Measurements from ENCODE around the gene ANK2. TPM values are rescaled to one million over a fixed set of nuclear protein-coding genes. Genes with fewer than 3 reads are reported as not detected.

Gene ANK2
- total and polyA plus RNA-seq, 2 donors from 2014 or later: 21.1 to 125 TPM

DNA sequence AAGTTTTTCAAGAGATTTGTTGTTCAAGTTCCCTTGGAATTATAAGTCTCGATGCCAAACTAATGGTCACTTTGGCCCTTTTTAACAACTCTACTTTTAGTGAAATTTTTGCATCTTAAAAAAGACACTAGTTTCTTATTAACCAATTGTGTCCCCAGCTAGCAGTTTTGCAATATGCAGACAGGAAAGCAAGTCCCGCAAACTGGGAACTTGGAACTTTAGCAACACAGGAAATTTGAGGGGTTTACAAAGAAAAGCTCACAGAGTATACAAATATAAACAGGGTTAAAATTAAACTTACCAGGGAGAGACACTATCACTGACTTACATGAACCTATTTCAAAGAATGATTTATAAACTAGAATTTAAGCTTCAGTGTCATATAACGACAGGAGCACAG lies 137.9 kb downstream of the ANK2 start:
- no peak for FAIRE-seq
- TF ChIP-seq CTCF (IDR thresholded peaks at IDR 0.05; ENCODE audit: borderline replicate concordance, extremely low read depth, insufficient read depth): no peak
- intact Hi-C loops (cut with DNase I): no loop called here
- H3K27ac ChIP-seq (ENCODE audit: low read depth in 2 of 2, low read length in 2 of 2): no peak overlapping the region
- no peak for DNase-seq
- H3K9ac ChIP-seq (ENCODE audit: low read length in 3 of 3): no peak overlapping the region
- no peaks in the 10 kb centered on the region for H3K27me3 ChIP-seq (ENCODE audit: control insufficient read depth, insufficient read depth, low read length)
- no peaks in the 10 kb centered on the region for H3K9me3 ChIP-seq (ENCODE audit: control insufficient read depth in 2 of 3, insufficient read depth in 1 of 3, low read length in 3 of 3)
- H3K4me1 ChIP-seq (ENCODE audit: control insufficient read depth in 2 of 3, insufficient read depth in 2 of 3, low read depth in 1 of 3, low read length in 3 of 3): no peaks in the 10 kb centered on the region
- no peaks in the 10 kb centered on the region for H3K36me3 ChIP-seq (ENCODE audit: control insufficient read depth in 2 of 3, insufficient read depth in 3 of 3, low read length in 3 of 3)
- no peak overlapping the region for H3K4me3 ChIP-seq (ENCODE audit: low read length in 3 of 3)

- Histone ChIP-seq H3K27me3 (ENCODE audit: control insufficient read depth, insufficient read depth, low read length) (no peaks in the 10 kb centered on the region), H3K27ac (ENCODE audit: low read depth in 2 of 2, low read length in 2 of 2) (no peak overlapping the region), H3K9me3 (ENCODE audit: control insufficient read depth in 2 of 3, insufficient read depth in 1 of 3, low read length in 3 of 3) (no peaks in the 10 kb centered on the region), H3K4me1 (ENCODE audit: control insufficient read depth in 2 of 3, insufficient read depth in 2 of 3, low read depth in 1 of 3, low read length in 3 of 3) (no peaks in the 10 kb centered on the region), H3K36me3 (ENCODE audit: control insufficient read depth in 2 of 3, insufficient read depth in 3 of 3, low read length in 3 of 3) (no peaks in the 10 kb centered on the region), H3K4me3 (ENCODE audit: low read length in 3 of 3) (no peak overlapping the region), H3K9ac (ENCODE audit: low read length in 3 of 3) (no peak overlapping the region)
- FAIRE-seq: no peak
- TF ChIP-seq CTCF (IDR thresholded peaks at IDR 0.05; ENCODE audit: borderline replicate concordance, extremely low read depth, insufficient read depth): no peak
- no peak for DNase-seq
- intact Hi-C loops (cut with DNase I): no loop called here
These were observed 140.1 kb downstream of the ANK2 start for GRCh38 chr4:113189546-113189945.

DNA sequence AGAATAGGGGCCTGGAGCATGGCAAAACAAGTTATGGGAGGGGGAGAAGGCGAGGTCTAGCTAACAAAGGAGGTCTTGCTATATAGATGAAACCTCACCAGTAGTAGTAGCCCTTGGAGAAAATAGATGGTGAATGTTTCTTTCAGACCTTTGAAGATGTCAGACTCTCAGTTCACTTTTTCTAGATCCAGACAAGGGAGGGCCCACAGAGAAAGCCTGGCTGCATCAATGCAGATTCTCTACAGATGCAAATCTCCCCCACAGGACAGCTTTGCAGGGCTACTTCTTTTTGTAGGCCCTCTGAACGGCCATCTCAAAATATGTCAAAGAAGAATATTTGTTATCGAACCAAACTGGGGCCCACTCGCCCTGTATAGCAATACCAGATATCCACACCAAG lies 159.7 kb downstream of the ANK2 start:
- H3K27ac ChIP-seq (ENCODE audit: low read depth in 2 of 2, low read length in 2 of 2): no peak overlapping the region
- no peak for FAIRE-seq
- H3K4me3 ChIP-seq (ENCODE audit: low read length in 3 of 3): no peak overlapping the region
- intact Hi-C loops (cut with DNase I): no loop called here
- no peak overlapping the region for H3K9ac ChIP-seq (ENCODE audit: low read length in 3 of 3)
- no peaks in the 10 kb centered on the region for H3K36me3 ChIP-seq (ENCODE audit: control insufficient read depth in 2 of 3, insufficient read depth in 3 of 3, low read length in 3 of 3)
- H3K27me3 ChIP-seq (ENCODE audit: control insufficient read depth, insufficient read depth, low read length): no peaks in the 10 kb centered on the region
- DNase-seq: no peak
- no peak for TF ChIP-seq CTCF (IDR thresholded peaks at IDR 0.05; ENCODE audit: borderline replicate concordance, extremely low read depth, insufficient read depth)
- H3K9me3 ChIP-seq (ENCODE audit: control insufficient read depth in 2 of 3, insufficient read depth in 1 of 3, low read length in 3 of 3): no peaks in the 10 kb centered on the region
- no peaks in the 10 kb centered on the region for H3K4me1 ChIP-seq (ENCODE audit: control insufficient read depth in 2 of 3, insufficient read depth in 2 of 3, low read depth in 1 of 3, low read length in 3 of 3)

DNA sequence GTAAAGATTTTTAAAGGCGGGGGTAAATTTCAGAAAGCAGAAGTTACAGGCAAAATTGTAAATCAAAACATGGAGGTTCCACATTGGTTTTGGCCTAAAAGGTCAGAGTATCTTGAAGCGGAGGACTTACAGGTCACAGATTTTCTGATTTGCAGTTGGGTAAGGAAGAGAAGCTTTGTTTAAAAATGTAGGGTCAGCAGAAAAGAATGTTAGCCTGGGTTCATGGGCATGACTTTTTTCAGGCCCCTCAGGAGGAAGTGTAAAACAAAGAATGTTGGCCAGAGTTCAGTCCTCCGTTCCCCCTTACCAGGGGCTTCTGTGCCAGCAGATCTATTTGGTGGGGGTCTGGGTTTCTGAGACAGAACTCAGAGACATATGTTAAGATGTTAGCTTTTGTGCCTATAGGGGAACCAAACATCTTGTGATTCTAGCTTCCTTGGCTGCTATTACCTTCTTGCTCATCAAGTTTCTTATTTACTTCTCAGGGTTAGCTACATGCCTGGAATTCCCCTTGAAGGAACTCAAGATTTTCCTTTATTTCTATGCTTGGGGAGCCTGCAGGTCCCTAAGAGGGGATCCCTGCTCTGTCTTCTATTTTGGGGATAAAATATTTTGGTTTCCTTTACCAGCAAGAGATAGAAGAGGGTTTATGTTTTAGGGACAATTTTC lies 160.3 kb downstream of the ANK2 start:
- H3K9ac ChIP-seq (ENCODE audit: low read length in 3 of 3): no peak overlapping the region
- DNase-seq (no peak), FAIRE-seq (no peak)
- intact Hi-C loops (cut with DNase I): no loop called here
- no peak overlapping the region for H3K4me3 ChIP-seq (ENCODE audit: low read length in 3 of 3)
- no peaks in the 10 kb centered on the region for H3K9me3 ChIP-seq (ENCODE audit: control insufficient read depth in 2 of 3, insufficient read depth in 1 of 3, low read length in 3 of 3)
- TF ChIP-seq CTCF (IDR thresholded peaks at IDR 0.05; ENCODE audit: borderline replicate concordance, extremely low read depth, insufficient read depth): no peak
- no peaks in the 10 kb centered on the region for H3K36me3 ChIP-seq (ENCODE audit: control insufficient read depth in 2 of 3, insufficient read depth in 3 of 3, low read length in 3 of 3)
- no peaks in the 10 kb centered on the region for H3K27me3 ChIP-seq (ENCODE audit: control insufficient read depth, insufficient read depth, low read length)
- H3K4me1 ChIP-seq (ENCODE audit: control insufficient read depth in 2 of 3, insufficient read depth in 2 of 3, low read depth in 1 of 3, low read length in 3 of 3): no peaks in the 10 kb centered on the region
- no peak overlapping the region for H3K27ac ChIP-seq (ENCODE audit: low read depth in 2 of 2, low read length in 2 of 2)
